OCI-LY3 (cell line): ENCODE results near the gene ZYX.

ENCODE experiments used
- EZH2phosphoT487 ChIP-seq: fragments of 200-600 bp; shearing (Covaris generic); IDR thresholded peaks from 2 replicates; pipeline ENCODE4 v1.6.1; 2018; ENCODE audit warnings: antibody characterized with exemption, mixed run types, low read depth
- TF ChIP-seq, protein P1 (sequence below): fragments of 200-600, 300-600 bp; sonication (generic); IDR thresholded peaks from 2 replicates; pipeline ENCODE4 v1.5.1; 2014; ENCODE audit warnings: antibody characterized with exemption, low read length, low read depth

DNA sequence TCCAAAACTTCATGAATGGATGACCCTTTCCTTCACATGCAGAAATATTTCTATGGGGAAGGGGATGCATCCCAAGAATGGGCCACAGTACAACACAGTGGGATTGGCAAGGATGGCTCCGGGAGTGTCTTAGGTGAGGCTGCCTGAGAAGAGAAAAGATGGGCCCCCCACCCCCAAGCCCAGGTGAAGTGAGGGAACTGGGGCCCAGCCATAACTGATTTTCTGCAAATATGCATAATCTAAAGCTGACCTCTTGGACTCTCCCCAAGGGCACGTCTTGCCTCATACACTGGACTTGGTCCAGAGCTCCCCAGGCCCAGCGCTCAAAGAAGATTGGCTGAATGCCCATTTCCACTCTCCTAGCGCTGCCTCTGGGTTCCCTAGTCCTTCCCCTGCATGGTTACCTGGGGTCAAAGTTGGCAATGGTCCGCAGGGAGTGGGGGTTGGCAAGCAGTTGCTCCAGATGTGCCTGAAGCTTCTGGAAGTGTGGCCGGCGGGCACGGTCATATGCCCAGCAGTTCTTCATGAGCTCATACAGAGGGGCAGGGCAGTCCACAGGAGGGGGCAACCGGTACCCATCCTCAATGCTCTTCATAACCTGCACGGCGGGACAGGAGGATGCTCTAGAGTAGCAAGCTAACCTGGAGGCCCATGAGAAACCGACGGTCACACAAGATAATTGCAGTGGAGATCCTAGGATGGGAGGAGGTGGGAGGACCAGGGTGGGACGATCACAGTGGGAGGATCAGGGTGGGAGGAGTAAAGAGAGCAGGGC, 12.3 kb downstream of the ZYX start:
- TF ChIP-seq, protein P1, sequence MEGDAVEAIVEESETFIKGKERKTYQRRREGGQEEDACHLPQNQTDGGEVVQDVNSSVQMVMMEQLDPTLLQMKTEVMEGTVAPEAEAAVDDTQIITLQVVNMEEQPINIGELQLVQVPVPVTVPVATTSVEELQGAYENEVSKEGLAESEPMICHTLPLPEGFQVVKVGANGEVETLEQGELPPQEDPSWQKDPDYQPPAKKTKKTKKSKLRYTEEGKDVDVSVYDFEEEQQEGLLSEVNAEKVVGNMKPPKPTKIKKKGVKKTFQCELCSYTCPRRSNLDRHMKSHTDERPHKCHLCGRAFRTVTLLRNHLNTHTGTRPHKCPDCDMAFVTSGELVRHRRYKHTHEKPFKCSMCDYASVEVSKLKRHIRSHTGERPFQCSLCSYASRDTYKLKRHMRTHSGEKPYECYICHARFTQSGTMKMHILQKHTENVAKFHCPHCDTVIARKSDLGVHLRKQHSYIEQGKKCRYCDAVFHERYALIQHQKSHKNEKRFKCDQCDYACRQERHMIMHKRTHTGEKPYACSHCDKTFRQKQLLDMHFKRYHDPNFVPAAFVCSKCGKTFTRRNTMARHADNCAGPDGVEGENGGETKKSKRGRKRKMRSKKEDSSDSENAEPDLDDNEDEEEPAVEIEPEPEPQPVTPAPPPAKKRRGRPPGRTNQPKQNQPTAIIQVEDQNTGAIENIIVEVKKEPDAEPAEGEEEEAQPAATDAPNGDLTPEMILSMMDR = no peak
- no peak for TF ChIP-seq EZH2phosphoT487
